Measurements from ENCODE around the gene ATP8B2.

ATP8B2 gene

DNA sequence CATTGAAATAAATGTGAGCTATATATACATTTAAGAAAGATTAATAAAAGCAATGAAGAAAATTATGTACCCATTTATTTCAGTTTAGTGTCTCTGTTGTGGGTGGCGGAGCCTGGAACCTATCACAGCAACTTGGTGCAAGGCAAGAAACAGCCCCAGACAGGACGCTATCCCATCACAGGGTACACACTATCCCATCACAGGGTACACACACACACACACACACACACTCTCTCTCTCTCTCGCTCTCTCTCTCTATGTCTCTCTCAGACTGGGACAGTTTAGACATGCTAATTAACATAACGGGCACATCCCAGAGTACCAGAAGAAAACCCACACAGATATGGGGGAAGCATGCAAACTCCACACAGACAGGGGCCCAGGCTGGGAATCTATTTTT lies 73.4 kb downstream of the ATP8B2 start:
- DNase-seq (ENCODE audit: low spot score), result no peak

DNA sequence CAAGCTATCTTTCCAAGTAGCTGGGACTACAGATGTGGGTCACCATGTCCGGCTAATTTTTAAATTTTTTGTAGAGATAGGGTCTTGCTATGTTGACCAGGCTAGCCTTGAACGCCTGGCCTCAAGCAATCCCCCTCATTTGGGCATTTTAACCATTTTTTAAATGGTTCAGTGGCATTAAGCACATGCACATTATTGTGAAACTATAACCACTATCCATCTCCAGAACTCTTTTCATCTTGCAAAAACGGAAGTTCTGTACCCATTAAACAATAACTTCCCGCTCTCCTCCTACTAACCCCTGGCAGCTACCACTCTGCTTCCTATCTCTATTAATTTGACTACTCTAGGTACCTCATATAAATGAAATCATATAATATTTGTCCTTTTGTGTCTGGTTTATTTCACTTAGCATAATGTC lies 75.1 kb downstream of the ATP8B2 start:
- DNase-seq (ENCODE audit: low spot score), result no peak
